H1 (cell line): Measurements from ENCODE around the gene NT5C3B. TPM values are rescaled to one million over a fixed set of nuclear protein-coding genes. Genes with fewer than 3 reads are reported as not detected.

Experiments used
- ASH2L ChIP-seq: fragments of 200-600, 300-600 bp; sonication (generic); IDR thresholded peaks from one replicate; pipeline ENCODE4 v1.7.1; 2017; ENCODE audit warnings: low read length
- BACH1 ChIP-seq: IDR thresholded peaks from 2 replicates; pipeline ENCODE4 v1.6.1; 2012; ENCODE audit warnings: low read length, improper control_type of control experiment
- NRF1 ChIP-seq: IDR thresholded peaks from 2 replicates; pipeline ENCODE4 v1.6.1; 2011; ENCODE audit warnings: mild to moderate bottlenecking, low read depth, low read length, improper control_type of control experiment
- POLR2A ChIP-seq, 2 experiments: IDR thresholded peaks; 1 replicate in 1 of 2; 2 replicates in 1 of 2; pipeline ENCODE4 v1.6.1; 2011; ENCODE audit warnings: low read depth in 2 of 2, low read length in 2 of 2, mild to moderate bottlenecking in 2 of 2; ENCODE audit errors: control extremely low read depth in 1 of 2
- SIRT6 ChIP-seq: IDR thresholded peaks from one replicate; pipeline ENCODE4 v1.7.1; 2012; ENCODE audit warnings: low read length, inconsistent platforms
- polyA plus RNA-seq, 7 experiments: library from polyadenylated mRNA; depleted of rRNA in 3 of 7; stranded (reverse) in 5 of 7; unstranded in 2 of 7; fragments of >200 nt in 5 of 7; fragments of 200-250 nt in 2 of 7; gene quantifications; 1 replicate in 5 of 7; 2 replicates in 1 of 7; 4 replicates in 1 of 7; pipeline versions ENCODE4 v1.2.1 to v1.2.3, GENCODE V29; 2011 to 2013; ENCODE audit warnings: missing spikeins in 2 of 7, mixed read lengths in 2 of 7
- total RNA-seq: library from RNA; stranded (reverse); fragmentation: NEBNext Ultra II Directional; extraction: Animal tissue kit (Norgen Biotek cat#: 25700); gene quantifications from 2 replicates; pipeline ENCODE4 v1.2.1, GENCODE V29; 2021
- TF ChIP-seq, protein P1 (sequence below): fragments of 300-600 bp; sonication (generic); IDR thresholded peaks from 2 replicates; pipeline ENCODE4 v1.7.1; 2012; ENCODE audit warnings: low read length, moderate library complexity, mild to moderate bottlenecking, inconsistent platforms; ENCODE audit not compliant: insufficient replicate concordance
- TF ChIP-seq, protein P2 (sequence below): IDR thresholded peaks from 2 replicates; pipeline ENCODE4 v1.6.1; 2012; ENCODE audit warnings: inconsistent platforms
- TF ChIP-seq, protein P3 (sequence below): IDR thresholded peaks from 2 replicates; pipeline ENCODE4 v1.6.1; 2011; ENCODE audit warnings: low read length, improper control_type of control experiment

The NT5C3B gene
- total and polyA plus RNA-seq, 2 of the 8 experiments (the other 6 are each of a cell fraction or from before 2014, with no cell fraction given) = 68.7 to 94.5 TPM

DNA sequence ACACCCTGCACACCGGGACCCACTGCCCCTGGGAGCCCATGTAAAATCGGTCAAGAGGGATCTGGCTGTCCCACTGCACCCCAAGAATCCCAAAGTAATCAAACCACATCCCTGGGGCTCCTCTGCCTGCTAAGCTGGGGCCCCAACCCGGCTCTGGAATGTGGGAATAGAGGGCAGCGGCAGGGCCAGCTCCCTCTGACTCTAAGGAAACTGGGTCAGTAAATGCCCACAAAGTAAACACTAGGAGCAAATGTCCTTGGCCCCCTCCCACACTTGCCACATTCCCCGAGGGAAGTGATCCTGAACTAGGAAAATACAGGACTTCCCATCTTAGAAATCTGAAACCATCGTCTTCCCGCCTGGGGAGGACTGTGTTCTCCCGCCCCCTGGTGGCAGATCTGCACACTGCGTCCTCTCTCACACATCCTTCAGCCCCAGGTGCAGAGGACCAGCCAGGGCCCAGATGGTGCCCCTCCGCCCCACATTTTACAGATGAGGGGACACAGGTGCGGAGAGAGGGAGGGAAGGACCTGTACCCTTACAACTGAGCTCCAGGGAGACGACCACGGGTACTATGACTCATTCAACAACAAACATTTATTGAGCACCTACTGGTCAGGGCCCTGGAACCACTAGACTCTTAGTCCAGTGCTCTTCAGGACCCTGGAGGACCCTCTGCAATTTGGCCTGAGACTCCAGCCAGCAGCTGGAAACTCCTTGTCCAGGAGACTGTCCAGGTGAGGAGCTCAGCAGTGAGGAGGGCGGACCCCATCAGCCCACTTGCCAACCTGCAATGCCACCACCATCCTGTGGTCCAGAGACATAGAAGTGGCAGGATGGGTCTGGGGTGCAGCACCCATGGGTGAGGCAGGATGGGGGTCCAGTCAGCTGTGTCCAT is 34.4 kb downstream of the NT5C3B start (continued):
- TF ChIP-seq, protein P1, sequence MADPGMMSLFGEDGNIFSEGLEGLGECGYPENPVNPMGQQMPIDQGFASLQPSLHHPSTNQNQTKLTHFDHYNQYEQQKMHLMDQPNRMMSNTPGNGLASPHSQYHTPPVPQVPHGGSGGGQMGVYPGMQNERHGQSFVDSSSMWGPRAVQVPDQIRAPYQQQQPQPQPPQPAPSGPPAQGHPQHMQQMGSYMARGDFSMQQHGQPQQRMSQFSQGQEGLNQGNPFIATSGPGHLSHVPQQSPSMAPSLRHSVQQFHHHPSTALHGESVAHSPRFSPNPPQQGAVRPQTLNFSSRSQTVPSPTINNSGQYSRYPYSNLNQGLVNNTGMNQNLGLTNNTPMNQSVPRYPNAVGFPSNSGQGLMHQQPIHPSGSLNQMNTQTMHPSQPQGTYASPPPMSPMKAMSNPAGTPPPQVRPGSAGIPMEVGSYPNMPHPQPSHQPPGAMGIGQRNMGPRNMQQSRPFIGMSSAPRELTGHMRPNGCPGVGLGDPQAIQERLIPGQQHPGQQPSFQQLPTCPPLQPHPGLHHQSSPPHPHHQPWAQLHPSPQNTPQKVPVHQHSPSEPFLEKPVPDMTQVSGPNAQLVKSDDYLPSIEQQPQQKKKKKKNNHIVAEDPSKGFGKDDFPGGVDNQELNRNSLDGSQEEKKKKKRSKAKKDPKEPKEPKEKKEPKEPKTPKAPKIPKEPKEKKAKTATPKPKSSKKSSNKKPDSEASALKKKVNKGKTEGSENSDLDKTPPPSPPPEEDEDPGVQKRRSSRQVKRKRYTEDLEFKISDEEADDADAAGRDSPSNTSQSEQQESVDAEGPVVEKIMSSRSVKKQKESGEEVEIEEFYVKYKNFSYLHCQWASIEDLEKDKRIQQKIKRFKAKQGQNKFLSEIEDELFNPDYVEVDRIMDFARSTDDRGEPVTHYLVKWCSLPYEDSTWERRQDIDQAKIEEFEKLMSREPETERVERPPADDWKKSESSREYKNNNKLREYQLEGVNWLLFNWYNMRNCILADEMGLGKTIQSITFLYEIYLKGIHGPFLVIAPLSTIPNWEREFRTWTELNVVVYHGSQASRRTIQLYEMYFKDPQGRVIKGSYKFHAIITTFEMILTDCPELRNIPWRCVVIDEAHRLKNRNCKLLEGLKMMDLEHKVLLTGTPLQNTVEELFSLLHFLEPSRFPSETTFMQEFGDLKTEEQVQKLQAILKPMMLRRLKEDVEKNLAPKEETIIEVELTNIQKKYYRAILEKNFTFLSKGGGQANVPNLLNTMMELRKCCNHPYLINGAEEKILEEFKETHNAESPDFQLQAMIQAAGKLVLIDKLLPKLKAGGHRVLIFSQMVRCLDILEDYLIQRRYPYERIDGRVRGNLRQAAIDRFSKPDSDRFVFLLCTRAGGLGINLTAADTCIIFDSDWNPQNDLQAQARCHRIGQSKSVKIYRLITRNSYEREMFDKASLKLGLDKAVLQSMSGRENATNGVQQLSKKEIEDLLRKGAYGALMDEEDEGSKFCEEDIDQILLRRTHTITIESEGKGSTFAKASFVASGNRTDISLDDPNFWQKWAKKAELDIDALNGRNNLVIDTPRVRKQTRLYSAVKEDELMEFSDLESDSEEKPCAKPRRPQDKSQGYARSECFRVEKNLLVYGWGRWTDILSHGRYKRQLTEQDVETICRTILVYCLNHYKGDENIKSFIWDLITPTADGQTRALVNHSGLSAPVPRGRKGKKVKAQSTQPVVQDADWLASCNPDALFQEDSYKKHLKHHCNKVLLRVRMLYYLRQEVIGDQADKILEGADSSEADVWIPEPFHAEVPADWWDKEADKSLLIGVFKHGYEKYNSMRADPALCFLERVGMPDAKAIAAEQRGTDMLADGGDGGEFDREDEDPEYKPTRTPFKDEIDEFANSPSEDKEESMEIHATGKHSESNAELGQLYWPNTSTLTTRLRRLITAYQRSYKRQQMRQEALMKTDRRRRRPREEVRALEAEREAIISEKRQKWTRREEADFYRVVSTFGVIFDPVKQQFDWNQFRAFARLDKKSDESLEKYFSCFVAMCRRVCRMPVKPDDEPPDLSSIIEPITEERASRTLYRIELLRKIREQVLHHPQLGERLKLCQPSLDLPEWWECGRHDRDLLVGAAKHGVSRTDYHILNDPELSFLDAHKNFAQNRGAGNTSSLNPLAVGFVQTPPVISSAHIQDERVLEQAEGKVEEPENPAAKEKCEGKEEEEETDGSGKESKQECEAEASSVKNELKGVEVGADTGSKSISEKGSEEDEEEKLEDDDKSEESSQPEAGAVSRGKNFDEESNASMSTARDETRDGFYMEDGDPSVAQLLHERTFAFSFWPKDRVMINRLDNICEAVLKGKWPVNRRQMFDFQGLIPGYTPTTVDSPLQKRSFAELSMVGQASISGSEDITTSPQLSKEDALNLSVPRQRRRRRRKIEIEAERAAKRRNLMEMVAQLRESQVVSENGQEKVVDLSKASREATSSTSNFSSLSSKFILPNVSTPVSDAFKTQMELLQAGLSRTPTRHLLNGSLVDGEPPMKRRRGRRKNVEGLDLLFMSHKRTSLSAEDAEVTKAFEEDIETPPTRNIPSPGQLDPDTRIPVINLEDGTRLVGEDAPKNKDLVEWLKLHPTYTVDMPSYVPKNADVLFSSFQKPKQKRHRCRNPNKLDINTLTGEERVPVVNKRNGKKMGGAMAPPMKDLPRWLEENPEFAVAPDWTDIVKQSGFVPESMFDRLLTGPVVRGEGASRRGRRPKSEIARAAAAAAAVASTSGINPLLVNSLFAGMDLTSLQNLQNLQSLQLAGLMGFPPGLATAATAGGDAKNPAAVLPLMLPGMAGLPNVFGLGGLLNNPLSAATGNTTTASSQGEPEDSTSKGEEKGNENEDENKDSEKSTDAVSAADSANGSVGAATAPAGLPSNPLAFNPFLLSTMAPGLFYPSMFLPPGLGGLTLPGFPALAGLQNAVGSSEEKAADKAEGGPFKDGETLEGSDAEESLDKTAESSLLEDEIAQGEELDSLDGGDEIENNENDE = no peak
- TF ChIP-seq NRF1 (no peak), ASH2L (no peak), POLR2A (IDR thresholded peaks at IDR 0.05; ENCODE audit: control extremely low read depth in 1 of 2, low read depth in 2 of 2, low read length in 2 of 2) (peak in 1 of 2 experiments; percentile 17; a peak in 1 of 3 replicates), SIRT6 (no peak), BACH1 (no peak)
- TF ChIP-seq, protein P2, sequence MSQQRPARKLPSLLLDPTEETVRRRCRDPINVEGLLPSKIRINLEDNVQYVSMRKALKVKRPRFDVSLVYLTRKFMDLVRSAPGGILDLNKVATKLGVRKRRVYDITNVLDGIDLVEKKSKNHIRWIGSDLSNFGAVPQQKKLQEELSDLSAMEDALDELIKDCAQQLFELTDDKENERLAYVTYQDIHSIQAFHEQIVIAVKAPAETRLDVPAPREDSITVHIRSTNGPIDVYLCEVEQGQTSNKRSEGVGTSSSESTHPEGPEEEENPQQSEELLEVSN = no peak
- TF ChIP-seq, protein P3, sequence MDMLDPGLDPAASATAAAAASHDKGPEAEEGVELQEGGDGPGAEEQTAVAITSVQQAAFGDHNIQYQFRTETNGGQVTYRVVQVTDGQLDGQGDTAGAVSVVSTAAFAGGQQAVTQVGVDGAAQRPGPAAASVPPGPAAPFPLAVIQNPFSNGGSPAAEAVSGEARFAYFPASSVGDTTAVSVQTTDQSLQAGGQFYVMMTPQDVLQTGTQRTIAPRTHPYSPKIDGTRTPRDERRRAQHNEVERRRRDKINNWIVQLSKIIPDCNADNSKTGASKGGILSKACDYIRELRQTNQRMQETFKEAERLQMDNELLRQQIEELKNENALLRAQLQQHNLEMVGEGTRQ = no peak
